Activated CD4-positive, CD25-positive, alpha-beta regulatory T cell treated with anti-CD3 and anti-CD28 coated beads, Interleukin-2, amount 50 U/mL, for 24 hours (primary cell): ENCODE data around the gene UBE2G2.

ENCODE experiments used
- ATAC-seq, 2 donors: fragments of 150-1000 bp; cut with Tn5 transposase; one replicate each; pipeline ENCODE4 v1.10.0; 2021; ENCODE audit warnings: mild to moderate bottlenecking in 1 of 2, moderate library complexity in 1 of 2

Gene UBE2G2

GRCh38 chr21:44723177-44724131 lies 78.2 kb downstream of the UBE2G2 start:
- ATAC-seq: peak in 1 of 2 donors; percentile 10

DNA sequence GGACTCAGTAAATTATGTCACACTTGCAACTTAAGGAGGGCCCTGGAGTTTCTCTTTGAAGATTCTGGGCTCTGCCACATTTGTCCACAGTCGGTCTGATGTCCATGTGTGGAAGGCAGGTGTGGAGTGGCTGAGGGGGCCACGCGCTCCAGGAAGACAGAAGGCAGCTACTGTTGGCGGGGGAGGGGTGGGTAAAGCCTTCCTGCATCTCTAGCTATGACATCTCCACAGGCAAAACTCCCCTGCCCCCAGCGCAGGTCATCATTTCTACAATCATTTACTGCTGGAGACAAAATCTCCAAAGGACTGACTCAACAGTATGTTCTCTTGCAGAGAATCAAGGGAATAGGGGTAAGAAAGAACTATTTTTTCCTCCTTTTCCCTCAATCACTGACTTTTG lies 78.9 kb downstream of the UBE2G2 start:
- ATAC-seq: no peak

GRCh38 chr21:44720170-44720569 lies 81.5 kb downstream of the UBE2G2 start:
- no peak for ATAC-seq
